ENCODE data around the gene ZFHX3.

GRCh38 chr16:72974142-72974769 is 73.7 kb downstream of the ZFHX3 start:
- TF ChIP-seq, protein P1, sequence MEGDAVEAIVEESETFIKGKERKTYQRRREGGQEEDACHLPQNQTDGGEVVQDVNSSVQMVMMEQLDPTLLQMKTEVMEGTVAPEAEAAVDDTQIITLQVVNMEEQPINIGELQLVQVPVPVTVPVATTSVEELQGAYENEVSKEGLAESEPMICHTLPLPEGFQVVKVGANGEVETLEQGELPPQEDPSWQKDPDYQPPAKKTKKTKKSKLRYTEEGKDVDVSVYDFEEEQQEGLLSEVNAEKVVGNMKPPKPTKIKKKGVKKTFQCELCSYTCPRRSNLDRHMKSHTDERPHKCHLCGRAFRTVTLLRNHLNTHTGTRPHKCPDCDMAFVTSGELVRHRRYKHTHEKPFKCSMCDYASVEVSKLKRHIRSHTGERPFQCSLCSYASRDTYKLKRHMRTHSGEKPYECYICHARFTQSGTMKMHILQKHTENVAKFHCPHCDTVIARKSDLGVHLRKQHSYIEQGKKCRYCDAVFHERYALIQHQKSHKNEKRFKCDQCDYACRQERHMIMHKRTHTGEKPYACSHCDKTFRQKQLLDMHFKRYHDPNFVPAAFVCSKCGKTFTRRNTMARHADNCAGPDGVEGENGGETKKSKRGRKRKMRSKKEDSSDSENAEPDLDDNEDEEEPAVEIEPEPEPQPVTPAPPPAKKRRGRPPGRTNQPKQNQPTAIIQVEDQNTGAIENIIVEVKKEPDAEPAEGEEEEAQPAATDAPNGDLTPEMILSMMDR (IDR thresholded peaks at IDR 0.05), result no peak
- no peak for TF ChIP-seq POLR2A (IDR thresholded peaks at IDR 0.05)

Measured in testis (tissue), 2 donors.